ENCODE measurements around the gene PTN.
A peak's percentile ranks its signal among the peaks of the same experiment; 100 is the strongest.

The PTN gene

DNA sequence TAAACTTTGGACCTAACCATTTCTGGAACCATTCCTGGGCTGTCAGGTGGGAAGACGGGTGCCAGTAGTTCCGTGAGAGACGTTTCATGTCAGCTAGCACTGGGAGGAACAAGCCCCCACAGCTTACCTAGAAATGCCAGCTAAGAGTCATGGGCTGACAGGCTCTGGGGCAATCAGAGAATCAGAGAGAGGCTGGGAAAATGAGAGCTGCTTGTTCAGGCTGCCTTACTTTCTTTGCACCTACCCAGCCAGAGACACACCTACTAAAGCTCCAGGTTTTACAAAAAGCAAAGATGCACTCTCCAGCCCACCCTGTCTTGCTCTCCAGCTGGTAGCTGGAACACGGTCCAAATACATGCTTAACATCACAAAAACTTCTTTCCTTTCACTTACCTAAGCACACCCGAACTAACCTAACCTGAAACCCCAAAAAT is 688 bp downstream of the PTN start:
- TF ChIP-seq ZFX (IDR thresholded peaks at IDR 0.05; ENCODE audit: borderline replicate concordance) = no peak
- TF ChIP-seq, protein P1, sequence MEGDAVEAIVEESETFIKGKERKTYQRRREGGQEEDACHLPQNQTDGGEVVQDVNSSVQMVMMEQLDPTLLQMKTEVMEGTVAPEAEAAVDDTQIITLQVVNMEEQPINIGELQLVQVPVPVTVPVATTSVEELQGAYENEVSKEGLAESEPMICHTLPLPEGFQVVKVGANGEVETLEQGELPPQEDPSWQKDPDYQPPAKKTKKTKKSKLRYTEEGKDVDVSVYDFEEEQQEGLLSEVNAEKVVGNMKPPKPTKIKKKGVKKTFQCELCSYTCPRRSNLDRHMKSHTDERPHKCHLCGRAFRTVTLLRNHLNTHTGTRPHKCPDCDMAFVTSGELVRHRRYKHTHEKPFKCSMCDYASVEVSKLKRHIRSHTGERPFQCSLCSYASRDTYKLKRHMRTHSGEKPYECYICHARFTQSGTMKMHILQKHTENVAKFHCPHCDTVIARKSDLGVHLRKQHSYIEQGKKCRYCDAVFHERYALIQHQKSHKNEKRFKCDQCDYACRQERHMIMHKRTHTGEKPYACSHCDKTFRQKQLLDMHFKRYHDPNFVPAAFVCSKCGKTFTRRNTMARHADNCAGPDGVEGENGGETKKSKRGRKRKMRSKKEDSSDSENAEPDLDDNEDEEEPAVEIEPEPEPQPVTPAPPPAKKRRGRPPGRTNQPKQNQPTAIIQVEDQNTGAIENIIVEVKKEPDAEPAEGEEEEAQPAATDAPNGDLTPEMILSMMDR (IDR thresholded peaks at IDR 0.05) = no peak
- H3K27ac ChIP-seq = no peak overlapping the region

DNA sequence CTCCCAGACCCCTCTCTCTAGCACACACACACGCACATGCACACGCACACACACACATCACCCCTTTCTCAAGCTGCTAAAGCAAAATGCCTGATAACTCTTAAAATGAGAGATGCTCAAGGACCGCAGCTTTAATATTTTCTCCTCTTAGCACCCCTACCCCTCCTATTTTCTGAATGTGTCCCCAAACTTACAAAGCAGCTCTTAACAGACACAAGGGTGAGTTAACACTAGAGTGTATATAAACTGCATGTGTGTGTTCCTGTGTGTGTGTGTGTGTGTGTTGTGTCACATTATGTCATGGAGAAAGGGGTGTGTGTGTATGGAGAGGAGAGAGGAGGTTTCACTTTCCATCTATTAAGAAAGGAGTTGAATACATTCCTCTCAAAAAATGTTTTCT is 1.3 kb downstream of the PTN start:
- H3K27ac ChIP-seq = no peak overlapping the region
- TF ChIP-seq ZFX (IDR thresholded peaks at IDR 0.05; ENCODE audit: borderline replicate concordance) = no peak
- TF ChIP-seq, protein P1 (IDR thresholded peaks at IDR 0.05) = no peak

DNA sequence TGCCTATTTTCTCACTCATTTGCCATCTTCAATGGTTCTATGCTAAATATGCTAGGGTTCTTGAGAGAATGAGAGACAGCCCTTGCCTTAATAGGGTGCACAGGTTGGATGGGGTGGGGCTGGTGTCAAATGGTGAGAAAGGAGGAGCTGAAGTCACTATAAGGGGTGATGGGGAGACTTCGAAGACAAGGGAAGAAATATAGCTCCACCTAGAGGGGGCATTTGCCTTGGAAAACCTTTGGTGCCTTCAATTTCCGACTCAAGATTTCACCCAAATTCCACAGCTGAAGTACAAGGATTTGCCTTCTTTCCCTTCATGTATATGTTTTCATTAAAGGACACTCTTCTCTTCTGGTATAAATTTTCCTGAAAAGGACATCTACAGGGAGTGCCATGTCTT is 5.6 kb downstream of the PTN start:
- no peak for TF ChIP-seq ZFX (IDR thresholded peaks at IDR 0.05; ENCODE audit: borderline replicate concordance)
- TF ChIP-seq, protein P1 (IDR thresholded peaks at IDR 0.05) = peak; percentile 27; the same call in 1 of the 2 replicates
- H3K27ac ChIP-seq = no peak overlapping the region

DNA sequence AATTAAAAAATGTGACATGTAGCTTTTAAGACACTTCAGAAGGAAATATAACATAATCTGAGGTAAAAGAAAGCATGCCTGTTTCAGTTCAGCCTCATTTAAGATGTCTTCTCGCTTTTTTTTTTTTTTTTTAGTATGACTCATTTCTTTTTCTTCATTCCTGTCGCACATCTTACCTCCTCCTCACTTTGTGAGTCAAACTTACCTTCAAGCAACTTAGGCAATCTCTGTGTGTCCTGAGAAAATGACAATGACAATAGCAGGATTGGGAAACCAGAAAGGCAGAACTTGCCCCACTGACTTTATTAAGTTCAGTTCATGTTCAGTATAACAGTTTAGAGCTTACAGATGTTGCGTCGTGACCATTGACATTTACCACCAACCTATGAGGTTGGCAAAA is 7.7 kb downstream of the PTN start:
- TF ChIP-seq, protein P1 (IDR thresholded peaks at IDR 0.05) = no peak
- TF ChIP-seq ZFX (IDR thresholded peaks at IDR 0.05; ENCODE audit: borderline replicate concordance) = no peak
- H3K27ac ChIP-seq = no peak overlapping the region

DNA sequence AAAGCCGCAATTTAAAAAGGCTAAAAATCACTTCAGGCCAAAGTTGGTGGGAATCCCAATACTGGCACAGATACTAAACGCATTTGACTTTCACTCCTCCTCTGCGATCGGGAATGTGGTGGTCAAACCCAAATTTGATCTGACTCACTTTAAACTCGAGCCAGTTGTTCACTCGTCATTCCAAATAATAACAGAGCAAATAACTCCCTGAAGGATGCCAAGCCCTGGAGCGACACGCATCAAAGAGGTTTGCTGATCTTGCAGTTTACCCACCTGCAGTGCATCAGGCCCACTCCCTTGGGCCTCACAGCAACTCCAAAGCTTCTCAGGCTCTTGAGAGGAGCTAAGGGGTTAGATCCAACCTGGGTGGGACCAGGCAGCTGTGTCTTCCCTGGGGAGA is 12.2 kb downstream of the PTN start:
- H3K27ac ChIP-seq = peak overlapping the region; percentile 86
- TF ChIP-seq, protein P1 (IDR thresholded peaks at IDR 0.05) = no peak
- no peak for TF ChIP-seq ZFX (IDR thresholded peaks at IDR 0.05; ENCODE audit: borderline replicate concordance)

DNA sequence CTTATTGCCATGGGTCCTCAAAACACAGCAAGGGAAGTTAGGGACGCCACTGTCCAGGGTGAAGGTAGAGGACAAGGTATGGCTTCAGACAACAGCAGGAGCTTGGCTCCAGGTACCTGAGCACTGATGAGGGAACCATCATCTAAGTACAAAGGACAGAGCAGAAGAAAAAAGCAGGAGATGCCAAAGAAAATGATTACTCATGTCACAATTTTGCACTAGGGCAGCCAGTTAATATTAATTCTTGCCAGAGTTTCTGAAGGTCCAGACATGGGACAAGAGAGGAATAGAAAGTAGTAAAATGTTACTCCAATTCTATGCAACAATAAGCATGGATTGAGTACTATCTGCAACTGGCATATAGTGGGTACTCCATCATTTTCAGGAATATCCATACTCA is 14.1 kb downstream of the PTN start:
- no peak for TF ChIP-seq ZFX (IDR thresholded peaks at IDR 0.05; ENCODE audit: borderline replicate concordance)
- TF ChIP-seq, protein P1 (IDR thresholded peaks at IDR 0.05) = no peak
- H3K27ac ChIP-seq = no peak overlapping the region; the same call in 1 of the 2 replicates

DNA sequence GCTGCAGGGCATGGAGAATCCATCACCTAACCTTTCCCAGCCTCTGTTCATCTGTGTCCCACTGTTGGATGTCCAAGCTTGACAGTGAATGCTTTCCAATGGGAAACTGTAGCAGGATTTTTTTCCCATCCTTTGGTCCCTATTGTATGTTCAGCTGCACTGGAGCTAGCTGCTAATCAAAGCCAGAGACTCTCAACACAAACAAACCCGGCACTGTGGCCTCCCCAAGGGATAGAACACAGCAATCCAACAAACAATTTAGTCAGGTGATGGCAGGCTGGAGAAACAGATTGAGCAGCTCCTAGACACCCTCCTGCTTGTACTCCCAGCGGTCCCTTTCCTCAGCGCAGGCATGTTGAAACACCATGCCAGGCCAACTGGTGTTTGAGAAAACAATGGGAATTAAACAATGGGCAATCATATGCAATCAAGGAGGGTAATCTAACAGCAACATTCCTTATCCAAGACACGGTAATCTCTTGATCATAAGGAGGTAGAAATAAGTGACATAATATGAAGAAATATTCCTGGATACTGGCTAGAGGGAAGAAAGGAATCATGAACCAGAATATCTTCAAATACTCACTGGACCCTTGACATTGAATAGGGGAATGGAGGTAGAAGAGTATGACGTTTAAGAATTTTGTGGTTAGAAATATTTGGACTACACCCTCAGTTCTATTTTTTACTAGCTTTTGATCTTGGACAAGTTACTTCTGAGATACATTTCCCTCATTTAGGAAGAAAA is 15.0 kb downstream of the PTN start:
- peak overlapping the region; percentile 7; the same call in 1 of the 2 replicates for H3K27ac ChIP-seq
- TF ChIP-seq ZFX (IDR thresholded peaks at IDR 0.05; ENCODE audit: borderline replicate concordance) = no peak
- TF ChIP-seq, protein P1 (IDR thresholded peaks at IDR 0.05) = no peak
